Kidney epithelial cell (primary cell): ENCODE measurements around the gene GRWD1. TPM values are rescaled to one million over a fixed set of nuclear protein-coding genes. Genes with fewer than 3 reads are reported as not detected.

Experiments
- DNase-seq: peaks from one replicate; pipeline ENCODE4 v3.0.0-alpha.2; 2010; ENCODE audit warnings: low read depth
- H3K27me3 ChIP-seq: 2 replicates; pipeline ENCODE4 v1.6.0; 2011; ENCODE audit warnings: low read length; ENCODE audit not compliant: control insufficient read depth, insufficient read depth
- H3K36me3 ChIP-seq: 2 replicates; pipeline ENCODE4 v1.5.1; 2011; ENCODE audit warnings: low read length; ENCODE audit not compliant: control insufficient read depth, insufficient read depth
- H3K4me3 ChIP-seq: 2 replicates; pipeline ENCODE4 v1.5.1; 2011; ENCODE audit warnings: low read depth, mild to moderate bottlenecking, control low read depth, low read length
- total RNA-seq: library from RNA; depleted of rRNA; stranded (reverse); fragments of >200 nt; gene quantifications from 2 replicates; pipeline ENCODE4 v1.2.3, GENCODE V29; 2015
- TF ChIP-seq, protein P1 (sequence below): IDR thresholded peaks from 2 replicates; pipeline ENCODE4 v1.5.1; 2011; ENCODE audit warnings: mild to moderate bottlenecking, moderate library complexity, low read length, control low read depth, inconsistent platforms; ENCODE audit not compliant: insufficient read depth, poor library complexity, severe bottlenecking

Gene GRWD1
- total RNA-seq, 1 donor from 2014 or later = 47.1 TPM

DNA sequence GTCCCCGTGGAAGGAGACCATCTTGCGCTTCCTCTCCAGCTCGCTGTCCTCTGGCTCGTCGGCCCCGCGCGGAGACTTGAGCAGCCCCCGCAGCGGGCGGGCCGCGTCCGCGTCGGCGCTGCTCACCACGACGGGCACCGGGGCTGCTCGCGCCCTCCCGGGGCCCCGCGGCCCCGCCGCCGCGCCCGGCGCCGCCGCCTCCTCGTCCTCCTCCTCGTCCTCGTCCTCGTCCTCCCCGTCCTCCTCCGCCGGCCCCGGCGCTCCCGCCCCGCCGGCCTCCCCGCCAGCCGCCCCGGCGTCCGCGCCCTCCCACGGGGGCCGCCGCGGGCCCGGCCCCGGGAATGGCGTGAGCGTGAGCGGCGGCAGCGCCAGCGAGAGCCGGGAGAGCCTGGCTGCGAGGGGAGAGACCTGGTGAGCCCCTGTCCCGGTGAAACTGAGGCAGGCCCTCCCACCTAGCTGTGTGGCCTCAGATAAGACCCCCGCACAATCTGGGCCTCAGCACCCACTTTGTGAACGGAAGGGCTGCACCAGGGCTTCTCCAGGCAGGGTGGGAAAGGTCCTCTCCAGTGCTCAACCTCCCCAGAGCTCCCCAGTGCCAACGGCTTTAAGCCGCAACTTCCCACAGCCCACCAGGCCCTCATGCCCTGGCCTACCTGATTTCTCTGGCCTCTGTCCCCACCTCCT, 48.1 kb downstream of the GRWD1 start:
- H3K4me3 ChIP-seq = peak overlapping the region; percentile 72
- no peaks in the 10 kb centered on the region for H3K36me3 ChIP-seq
- TF ChIP-seq, protein P1, sequence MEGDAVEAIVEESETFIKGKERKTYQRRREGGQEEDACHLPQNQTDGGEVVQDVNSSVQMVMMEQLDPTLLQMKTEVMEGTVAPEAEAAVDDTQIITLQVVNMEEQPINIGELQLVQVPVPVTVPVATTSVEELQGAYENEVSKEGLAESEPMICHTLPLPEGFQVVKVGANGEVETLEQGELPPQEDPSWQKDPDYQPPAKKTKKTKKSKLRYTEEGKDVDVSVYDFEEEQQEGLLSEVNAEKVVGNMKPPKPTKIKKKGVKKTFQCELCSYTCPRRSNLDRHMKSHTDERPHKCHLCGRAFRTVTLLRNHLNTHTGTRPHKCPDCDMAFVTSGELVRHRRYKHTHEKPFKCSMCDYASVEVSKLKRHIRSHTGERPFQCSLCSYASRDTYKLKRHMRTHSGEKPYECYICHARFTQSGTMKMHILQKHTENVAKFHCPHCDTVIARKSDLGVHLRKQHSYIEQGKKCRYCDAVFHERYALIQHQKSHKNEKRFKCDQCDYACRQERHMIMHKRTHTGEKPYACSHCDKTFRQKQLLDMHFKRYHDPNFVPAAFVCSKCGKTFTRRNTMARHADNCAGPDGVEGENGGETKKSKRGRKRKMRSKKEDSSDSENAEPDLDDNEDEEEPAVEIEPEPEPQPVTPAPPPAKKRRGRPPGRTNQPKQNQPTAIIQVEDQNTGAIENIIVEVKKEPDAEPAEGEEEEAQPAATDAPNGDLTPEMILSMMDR = no peak
- peaks cover 18% of the 10 kb centered on the region for H3K27me3 ChIP-seq
- no peak for DNase-seq

DNA sequence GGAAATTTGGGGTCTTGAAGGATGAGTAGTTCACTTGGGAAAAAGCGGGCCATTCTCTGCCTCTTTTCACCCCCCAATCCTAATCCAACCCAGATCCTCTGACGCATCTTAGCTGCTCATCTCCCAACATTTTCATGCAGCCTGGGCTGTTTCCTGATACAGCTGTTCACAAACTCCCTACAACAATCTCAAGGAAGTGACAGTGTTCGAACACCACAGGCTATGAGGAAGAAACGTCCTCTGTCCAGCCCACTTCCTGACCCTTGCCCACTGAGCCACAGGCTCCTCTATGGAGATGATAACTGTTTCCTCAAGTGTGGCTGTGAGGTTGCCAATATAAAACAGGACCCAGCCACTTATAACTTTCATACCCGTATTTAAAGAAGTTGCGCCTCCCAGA, 49.6 kb downstream of the GRWD1 start:
- TF ChIP-seq, protein P1 = no peak
- peaks cover 31% of the 10 kb centered on the region for H3K27me3 ChIP-seq
- H3K4me3 ChIP-seq = no peak overlapping the region
- DNase-seq = no peak
- H3K36me3 ChIP-seq = no peaks in the 10 kb centered on the region

DNA sequence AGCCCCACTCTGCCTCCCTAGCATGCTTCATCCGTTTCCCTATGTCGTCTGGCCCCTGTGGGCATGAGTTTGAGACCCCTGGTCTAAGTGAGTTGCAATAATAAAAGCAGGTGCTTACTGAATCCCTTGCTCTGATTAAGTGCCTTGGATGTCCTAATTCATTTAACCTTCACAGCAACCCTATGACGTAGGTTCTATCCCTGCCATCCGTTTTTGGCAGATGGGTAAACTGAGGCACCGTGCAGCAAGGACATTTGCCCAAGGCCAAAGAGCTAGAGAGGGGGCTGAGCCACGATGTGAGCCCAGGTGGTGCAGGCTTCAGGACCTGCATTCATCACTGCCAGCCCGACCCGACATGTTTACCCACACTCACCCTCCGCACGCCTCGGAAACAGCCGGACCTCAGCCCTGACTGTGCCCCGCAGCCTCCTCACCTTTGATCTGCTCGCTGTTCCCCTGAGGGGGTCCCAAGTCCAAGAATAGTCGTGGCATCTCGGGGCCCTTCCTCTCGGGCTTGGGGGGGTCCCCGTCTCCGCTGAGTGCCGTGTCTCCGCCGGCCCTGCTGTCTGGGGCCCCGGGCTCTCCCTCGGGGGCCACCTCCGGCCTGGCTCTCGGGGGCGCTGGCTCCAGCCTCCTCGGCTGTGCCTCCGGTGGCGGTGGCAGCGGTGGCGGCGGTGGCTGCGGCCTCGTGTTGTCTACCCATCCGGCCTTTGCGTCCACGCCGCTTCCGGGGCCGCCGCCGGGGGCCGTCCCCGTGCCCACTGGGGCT, 51.4 kb downstream of the GRWD1 start:
- no peak for DNase-seq
- Histone ChIP-seq H3K36me3 (no peaks in the 10 kb centered on the region), H3K27me3 (peaks cover 42% of the 10 kb centered on the region), H3K4me3 (no peak overlapping the region)
- TF ChIP-seq, protein P1 = no peak

DNA sequence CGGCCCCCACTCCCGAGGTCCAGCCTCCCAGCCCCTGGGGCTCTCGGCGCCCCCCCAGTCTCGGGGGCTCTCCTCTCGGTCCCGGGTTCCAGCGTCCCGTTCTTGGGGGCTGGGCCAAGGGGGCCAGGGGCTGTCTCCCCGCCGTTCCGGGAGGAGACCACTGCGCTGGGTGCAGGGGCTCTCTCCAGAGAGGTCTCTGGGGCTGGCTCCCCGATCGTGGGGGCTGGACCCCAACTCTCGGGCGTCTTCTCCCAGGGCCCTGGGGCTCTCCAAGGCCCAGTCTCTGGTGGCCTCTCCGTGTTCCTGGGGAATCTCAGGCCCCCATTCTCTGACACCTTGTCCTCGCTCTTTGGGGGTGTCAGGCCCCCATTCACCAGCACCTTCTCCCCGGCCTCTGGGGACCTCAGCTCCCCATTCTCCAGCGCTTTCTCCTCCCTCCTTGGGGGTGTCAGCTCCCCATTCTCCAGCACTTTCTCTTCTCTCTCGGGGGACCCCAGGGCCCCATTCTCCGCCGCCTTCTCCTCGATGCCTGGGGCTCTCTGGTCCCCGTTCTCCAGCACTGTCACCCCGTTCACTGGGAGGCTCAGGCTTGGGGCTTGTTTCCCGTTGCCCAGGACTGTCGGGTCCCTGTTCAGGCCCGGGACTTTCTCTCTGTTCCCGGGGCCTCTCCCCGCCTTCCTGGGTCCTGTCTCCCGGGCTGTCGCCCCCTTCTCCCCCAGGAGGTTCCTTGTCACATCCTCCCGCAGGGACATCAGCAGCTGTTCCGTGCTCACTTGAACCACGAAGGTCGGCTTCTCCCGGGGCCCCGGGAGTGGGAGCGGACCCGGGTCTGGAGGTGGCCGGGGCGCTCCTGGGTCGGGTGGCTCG, 52.2 kb downstream of the GRWD1 start:
- TF ChIP-seq, protein P1 = no peak
- DNase-seq = no peak
- H3K36me3 ChIP-seq = no peaks in the 10 kb centered on the region
- H3K27me3 ChIP-seq = peaks cover 44% of the 10 kb centered on the region
- no peak overlapping the region for H3K4me3 ChIP-seq

DNA sequence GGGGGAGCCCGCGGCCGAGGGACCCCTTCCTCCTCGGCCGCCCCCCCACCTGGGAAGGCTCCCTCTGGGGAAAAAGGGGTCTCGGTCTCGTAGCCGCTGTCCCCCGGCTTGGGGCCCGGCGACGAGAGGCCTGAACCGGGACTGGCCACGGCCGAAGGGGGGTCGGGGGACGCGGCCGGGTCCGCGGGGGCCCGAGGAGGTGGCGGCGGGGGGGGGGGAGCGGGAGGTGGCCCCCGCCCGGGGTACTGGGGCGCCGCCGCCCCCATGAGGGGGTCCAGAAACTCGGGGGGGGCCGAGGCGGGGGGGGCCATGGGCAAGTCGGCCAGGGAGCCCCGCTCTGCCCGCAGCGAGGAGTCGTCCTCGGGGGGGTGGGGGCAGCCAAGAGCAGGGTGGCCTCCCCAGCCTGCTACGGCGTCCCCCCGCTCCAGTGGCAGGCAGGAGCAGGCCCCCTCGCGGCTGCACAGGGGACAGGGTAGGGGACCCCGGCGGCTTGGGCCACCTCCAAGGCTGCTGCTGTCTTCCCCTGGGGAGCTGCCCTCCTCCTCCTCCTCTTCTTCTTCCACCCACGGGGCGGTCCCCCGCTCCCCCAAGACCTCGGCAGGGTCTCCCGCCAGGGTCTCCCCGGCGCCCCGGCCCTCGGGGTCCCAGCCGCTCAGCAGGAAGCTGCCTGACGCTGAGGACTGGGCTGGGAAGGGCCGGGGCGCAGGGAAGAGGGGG, 53.0 kb downstream of the GRWD1 start:
- DNase-seq = no peak
- TF ChIP-seq, protein P1 = peak; percentile 6
- Histone ChIP-seq H3K36me3 (no peaks in the 10 kb centered on the region), H3K27me3 (peaks cover 44% of the 10 kb centered on the region), H3K4me3 (no peak overlapping the region)
